Sciatic nerve (tissue), 2 donors: ENCODE data around the gene NCKIPSD. TPM values are rescaled to one million over a fixed set of nuclear protein-coding genes. Genes with fewer than 3 reads are reported as not detected.

Experiments
- ATAC-seq: fragments of 200-7000 bp; cut with Tn5 transposase; one replicate; pipeline ENCODE4 v1.9.1; 2020; ENCODE audit warnings: mild to moderate bottlenecking, moderate library complexity
- DNase-seq: peaks from one replicate; pipeline ENCODE4 v3.0.0-alpha.2; 2020; ENCODE audit warnings: low spot score
- intact Hi-C: fragments of 100-400 bp; cut with DNase I; formaldehyde crosslinking; loops from one replicate; pipeline ENCODE4 v1.14.2; 2022
- total RNA-seq: library from RNA; stranded (reverse); fragmentation: NEBNext Ultra II Directional; extraction: Animal tissue kit (Norgen Biotek cat#: 25700); gene quantifications from one replicate; pipeline ENCODE4 v1.2.1, GENCODE V29; 2021
- donor health status: DM: no; HTN: no; CAD: no.
- donor health status: DM: no; HTN: no; CAD: no.

The NCKIPSD gene
- total RNA-seq, 1 donor from 2014 or later: 29.3 TPM

DNA sequence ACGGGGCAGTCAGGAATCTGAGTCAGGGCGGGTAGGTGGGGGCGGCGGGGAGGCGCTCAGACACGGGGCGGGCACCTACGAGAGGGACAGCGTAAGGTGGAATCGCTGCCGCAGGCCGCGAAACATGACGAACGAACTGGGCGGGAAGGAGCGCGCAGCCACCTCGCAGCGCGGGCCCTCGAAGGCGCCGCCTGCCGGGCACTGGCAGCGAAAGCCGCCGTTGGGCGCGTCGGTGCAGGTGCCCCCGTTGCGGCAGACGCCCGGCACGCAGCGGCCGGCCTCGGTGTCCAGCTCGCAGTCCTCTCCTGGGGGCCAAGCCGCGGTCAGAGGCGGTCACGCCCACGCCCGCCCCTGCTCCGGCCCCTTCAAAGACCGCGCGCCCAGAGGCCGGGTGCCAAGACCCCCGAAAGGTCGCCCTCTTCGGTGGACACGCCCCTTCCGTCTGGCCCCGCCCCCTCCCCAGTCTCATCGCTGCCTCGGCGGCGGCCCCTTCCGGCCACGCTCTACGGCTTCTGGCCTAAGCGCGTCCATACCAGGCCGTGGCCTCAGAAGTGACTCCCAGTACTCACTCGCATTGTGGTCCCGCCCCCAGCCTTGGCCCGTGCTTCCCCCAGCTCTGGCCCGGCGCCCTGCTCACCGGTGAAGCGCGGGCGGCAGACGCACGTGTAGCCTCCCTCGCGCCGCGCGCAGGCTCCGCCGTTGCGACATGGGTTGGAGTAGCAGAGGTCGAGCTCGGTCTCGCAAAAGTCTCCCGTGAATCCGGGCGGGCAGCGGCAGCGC is 29.5 kb downstream of the NCKIPSD start:
- intact Hi-C loops: no loop called here
- peak; percentile 92 for DNase-seq
- peak; percentile 92 for ATAC-seq

DNA sequence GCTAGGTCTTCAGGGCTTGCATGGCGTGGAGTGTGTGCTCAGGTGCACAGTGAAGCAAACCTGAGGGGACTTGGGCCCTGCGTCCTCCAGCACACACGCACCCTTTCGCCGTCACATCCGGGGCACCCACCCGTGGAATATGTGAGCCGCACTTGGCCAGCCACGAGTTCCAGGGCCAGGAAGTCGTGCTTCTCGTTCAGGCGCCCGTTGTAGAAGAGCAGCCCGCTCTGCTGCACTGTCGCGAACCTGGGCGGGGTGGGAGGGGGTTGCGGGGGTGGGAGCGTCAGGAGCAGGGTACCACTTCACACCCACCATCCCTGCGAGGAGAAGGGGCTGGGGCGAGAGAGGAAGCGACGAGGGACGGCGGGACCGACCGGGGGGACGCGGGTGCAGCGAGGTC is 30.1 kb downstream of the NCKIPSD start:
- intact Hi-C loops: no loop called here
- DNase-seq (no peak), ATAC-seq (no peak)

DNA sequence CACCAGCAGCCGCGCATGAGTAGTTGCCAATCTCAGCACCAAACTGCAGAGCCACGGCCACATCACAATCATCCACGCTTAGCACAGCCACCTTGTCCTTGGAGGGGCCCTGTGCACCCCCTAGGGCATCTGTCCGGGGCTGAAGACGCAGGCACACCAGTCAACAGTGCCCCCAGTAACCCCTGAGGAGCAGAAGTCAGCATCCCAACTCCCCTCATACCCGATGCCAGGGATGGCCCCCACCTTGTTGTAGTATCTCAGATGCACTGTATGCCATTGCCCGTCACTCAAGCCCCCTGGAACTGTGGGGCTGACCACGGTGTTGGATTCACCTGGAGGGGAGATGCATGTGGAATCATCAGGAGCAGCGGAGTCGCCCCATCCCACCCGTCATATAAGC is 30.7 kb downstream of the NCKIPSD start:
- no peak for DNase-seq
- intact Hi-C loops: no loop called here
- no peak for ATAC-seq

DNA sequence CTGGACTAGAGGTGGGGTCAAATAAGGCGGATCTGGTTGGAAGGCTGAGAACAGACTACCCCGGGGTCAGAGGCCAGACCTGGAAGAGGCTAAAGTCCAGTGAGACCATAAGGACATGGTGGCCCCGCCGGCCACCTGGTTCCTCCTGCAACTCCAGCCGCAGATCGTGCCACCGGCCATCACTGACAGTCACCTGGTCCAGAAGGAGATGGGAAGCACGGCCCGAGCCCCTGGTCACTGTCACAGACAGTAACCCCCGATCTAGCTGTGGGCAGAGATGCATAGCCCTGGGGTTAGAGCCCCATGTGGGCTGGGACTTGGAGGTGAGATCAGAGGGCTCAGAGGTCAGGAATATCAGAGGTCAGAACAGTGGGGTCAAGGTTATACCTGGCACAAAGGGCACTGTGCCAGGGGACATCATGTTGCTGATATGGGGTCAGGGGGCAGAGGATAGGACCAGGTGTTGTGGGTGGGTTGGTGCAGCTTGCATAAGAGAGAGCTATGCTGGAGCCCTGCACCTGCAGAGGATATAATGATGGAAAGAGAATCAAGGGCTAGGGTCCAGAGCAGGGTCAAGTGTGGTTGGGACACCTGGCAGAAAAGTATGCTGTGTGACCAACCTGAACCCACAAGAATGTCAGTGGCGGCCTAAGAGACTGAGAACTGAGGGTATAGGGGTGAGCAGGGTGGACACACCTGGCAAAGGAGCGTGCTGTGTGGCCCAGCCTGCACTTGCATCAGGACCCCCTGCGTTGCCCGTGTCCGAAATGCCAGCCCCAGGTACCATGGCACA is 32.6 kb downstream of the NCKIPSD start:
- intact Hi-C loops: no loop called here
- ATAC-seq (no peak), DNase-seq (no peak)

DNA sequence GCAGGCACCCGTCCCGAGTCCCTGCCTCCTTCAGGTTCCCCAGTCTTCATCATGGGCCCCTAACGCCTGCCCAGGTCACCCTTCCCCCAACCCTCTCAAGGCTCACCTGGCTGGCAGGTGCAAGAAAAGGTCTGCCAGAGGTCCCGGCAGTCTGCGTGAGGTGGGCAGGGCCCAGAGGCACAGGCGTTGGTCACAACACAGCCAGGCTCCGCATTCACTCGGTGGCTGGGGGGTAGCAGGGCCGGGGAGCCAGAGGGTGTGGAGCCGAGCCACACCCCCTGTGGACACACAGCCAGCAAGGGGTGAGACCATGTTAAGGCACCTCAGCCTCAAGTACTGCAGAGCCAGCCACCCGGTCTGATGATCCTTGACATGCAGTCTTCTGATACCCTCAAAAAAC is 33.9 kb downstream of the NCKIPSD start:
- intact Hi-C loops: no loop called here

DNA sequence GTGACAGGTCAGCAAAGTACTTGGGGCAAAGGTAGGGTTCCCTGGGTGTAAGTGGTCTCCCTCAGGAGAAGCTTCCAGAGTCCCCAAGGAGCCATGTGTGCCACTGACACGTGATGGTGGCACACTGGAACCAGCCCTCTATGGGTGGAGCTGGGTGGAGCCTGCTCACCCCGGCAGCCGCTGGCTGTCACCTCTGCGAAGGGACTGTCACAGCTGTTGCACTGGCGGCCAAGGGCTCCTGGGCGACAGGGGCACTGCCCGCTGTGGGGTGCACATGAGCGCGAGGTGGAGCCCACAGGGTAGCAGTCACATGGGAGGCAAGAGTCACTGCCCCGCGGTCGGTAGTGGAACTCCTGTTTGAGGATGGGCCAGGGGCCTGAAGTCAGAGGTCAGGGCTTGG is 35.0 kb downstream of the NCKIPSD start:
- no peak for ATAC-seq
- intact Hi-C loops: no loop called here
- no peak for DNase-seq

More for the DNA sequence above, 33.9 kb downstream of the NCKIPSD start:
- no peak for ATAC-seq
- DNase-seq: no peak

DNA sequence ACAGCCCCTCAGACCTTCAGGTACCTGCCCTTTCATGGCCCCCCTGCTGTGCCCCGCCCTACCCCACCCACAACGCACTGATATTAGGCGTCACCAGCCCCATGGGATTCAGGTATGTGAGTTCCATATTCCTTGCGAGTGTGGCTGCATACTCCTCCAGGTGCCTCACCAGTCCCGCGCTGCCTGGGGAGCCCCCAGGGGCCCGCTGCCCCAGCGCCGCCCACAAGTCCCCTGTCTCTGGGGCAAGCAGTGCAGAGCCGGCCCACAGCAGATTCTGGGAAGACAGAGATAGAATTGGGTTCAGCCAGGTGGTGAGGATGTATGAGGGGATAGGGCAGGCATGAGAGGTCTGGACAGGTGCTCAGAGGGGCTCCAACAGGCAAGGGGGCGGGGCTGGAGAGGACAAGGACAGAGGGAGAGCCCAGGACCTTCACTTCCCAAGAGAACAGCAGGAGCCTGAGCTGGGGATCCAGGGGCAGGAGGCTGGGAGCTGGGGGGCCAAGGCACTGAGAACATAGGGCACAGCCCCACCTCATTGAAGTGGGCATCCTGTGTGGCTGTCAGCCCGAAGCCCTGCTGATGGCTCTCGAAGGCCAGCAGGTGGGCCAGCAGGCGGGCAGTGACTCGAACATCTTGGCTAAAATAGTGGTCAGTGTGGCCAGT is 37.4 kb downstream of the NCKIPSD start:
- intact Hi-C loops: no loop called here
- DNase-seq: no peak
- no peak for ATAC-seq

DNA sequence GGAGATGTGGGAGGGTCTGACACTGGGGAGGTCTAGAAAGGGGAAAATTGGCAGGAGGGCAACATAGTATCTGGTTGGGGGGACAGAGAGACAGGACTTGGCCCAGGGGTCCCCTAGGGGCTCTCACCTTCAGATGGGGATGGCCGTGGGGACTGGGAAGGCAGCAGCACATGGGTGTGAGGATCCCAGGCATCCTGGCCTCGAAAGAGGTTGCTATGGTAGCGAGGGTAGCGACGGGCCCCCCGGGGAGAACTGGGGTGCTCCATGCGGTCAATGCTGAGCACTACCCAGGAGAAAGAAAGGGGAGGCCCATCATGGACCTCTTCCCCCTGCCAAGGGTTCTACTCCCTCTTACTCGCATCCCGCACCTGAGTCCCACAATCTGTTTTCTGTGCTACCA is 38.0 kb downstream of the NCKIPSD start:
- intact Hi-C loops: no loop called here
- ATAC-seq: no peak
- DNase-seq: no peak

DNA sequence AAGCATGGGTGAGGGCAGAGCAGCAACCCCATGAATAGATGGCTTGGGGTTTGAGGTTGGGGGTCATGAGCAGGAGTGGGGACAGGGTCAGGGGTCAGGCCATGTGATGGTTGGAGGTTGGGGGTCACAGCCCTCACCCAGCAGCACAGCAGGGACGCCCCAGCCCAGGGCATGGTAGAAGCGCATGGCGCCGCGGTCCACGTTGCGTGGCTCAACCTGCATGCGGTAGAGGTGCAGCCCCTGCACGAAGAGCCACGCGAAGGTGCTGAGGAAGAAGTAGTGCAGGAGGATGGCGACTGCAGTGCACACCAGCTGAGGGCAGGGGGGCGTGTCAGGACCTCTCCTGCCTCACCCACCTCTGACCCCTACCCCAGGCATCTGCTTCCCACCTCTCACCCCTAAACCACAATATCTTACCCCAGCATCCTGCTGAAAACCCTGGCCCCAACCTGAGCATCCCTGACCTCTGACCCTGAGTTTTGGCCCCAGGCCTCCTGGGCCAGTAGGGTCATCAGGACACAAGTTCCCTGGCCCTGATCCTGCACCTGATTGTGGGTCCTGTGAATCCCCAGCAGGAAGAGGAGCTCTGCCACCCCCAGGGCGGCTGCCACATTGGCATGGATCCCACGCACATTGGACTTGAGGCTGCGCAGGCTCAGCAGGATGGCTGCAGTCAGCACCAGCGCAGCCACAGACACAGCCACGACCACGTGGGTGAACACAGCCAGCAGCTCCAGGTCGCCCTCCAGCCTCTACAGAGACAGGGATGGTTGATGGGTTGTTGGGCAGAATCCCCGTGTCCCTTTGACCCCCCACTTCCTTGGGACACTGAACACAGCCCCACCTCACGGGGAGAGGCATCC is 40.6 kb downstream of the NCKIPSD start:
- no peak for ATAC-seq
- intact Hi-C loops: no loop called here
- no peak for DNase-seq

DNA sequence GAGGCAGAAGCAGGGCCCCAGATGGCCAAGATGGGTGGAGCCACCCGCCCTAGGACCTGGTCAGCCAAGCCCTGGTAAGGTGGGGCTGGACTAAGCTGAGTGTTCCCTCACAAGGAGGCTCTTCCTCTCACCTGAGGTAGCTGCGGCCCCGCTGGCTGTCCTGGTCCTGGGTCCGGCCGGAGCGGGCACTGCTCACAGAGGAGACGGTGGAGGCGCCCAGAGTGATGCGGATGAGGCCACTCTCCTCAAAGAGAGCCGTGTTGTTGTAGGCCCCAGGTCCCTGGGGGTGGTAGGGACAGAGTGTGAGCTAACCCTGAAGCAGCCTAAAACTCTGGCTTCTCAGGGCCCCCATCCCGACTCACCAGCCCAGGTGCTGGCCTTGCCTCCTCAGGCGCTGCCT is 43.1 kb downstream of the NCKIPSD start:
- no peak for DNase-seq
- intact Hi-C loops: no loop called here

DNA sequence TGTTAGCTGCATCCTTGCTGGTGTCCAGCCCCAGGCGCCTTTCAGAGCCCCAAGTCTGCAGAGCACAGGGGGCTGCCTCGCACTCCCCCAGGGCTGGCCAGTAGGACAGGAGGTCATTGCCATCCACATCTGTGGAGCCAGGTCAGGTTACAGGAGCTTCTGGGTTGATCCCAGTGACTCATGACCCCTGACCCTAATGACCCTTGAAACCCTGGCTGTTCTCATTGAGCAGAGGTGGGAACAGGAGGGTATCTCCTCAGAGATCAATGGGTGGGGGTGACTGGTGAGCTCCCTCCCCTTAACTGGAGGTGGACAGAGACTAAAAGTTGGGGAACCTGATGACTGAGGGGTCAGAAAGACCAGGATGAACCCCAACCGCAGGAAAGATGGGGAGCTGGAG is 44.3 kb downstream of the NCKIPSD start:
- no peak for DNase-seq
- intact Hi-C loops: no loop called here
- ATAC-seq: no peak

More for the DNA sequence above, 43.1 kb downstream of the NCKIPSD start:
- no peak for ATAC-seq

DNA sequence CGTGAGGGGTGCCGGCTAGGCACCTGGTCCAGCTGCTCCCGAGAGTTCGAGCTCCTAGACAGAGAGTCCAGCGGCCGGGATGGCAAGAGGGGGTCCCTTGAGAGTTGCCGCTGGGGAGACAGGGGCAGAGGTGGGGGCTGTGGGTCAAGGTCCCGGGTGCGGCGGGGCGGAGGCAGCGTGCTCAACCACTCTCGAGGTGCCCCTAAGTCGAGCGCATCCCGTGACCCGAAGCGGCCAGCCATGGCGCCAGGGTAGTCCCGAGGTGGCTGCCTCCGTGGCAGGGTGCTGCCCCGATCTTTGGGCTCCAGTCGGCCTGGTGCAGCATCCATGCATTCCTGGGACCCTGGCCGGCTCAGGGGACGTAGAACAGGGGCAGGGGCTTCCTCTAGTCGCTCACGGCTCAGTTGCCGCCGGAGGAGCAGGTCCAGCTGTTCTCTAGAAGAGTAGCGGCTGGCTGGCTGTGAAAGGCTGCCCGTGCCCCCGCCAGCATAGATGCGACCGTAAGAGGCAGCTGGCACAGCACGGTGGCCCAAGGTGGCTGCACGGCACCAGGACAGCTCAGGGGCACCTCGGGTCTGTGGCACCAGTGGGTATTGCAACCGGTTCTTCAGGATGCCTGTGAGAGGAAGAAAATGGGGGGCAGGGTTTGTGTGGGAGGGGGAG is 45.6 kb downstream of the NCKIPSD start:
- DNase-seq: no peak
- intact Hi-C loops: no loop called here

DNA sequence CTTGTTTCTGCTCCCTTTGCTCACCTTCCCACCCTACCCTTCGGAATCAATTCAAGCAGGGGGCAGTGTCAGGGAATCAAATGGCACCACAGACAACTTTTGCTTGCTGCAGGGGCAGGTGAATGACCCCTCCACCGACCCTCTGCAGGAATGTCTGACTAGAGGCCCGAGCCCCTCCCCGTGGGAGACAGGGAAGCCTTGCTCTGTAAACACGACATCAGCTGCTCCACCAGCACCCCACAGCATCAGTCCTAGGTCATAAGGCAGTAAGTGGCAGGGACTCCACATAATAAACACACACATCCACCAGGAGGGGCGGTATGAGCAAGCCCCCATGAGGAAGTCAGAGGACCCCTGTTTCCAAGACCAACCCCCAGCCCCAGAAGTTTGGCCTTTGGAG is 48.4 kb downstream of the NCKIPSD start:
- intact Hi-C loops: no loop called here
- no peak for ATAC-seq
- DNase-seq: no peak

More for the DNA sequence above, 45.6 kb downstream of the NCKIPSD start:
- ATAC-seq: no peak

DNA sequence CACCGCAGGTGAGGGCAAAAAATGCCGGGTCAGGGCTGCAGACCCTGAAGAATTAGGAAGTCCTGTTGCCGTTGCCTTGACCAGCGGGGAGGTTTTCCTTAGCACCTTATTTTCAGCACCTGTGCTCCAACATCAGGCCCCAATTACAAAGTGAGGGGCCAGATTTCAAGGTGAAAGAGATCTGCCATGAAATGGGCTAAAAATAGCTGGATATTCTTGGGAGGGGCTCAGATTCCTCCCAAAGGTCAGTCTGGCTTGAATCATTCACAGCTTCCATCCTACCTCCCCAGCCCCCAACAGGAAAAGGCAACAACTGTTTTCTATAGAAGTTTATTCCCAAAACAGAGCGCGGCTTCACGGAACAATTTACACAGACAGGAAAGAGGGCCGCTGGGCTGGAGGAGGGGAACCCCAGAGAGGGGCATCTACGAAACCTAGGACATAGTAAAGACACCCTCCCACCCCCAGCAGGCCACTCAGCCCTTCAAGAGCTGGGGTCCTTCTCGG is 49.5 kb downstream of the NCKIPSD start:
- DNase-seq: no peak
- ATAC-seq: no peak
- intact Hi-C loops: no loop called here

DNA sequence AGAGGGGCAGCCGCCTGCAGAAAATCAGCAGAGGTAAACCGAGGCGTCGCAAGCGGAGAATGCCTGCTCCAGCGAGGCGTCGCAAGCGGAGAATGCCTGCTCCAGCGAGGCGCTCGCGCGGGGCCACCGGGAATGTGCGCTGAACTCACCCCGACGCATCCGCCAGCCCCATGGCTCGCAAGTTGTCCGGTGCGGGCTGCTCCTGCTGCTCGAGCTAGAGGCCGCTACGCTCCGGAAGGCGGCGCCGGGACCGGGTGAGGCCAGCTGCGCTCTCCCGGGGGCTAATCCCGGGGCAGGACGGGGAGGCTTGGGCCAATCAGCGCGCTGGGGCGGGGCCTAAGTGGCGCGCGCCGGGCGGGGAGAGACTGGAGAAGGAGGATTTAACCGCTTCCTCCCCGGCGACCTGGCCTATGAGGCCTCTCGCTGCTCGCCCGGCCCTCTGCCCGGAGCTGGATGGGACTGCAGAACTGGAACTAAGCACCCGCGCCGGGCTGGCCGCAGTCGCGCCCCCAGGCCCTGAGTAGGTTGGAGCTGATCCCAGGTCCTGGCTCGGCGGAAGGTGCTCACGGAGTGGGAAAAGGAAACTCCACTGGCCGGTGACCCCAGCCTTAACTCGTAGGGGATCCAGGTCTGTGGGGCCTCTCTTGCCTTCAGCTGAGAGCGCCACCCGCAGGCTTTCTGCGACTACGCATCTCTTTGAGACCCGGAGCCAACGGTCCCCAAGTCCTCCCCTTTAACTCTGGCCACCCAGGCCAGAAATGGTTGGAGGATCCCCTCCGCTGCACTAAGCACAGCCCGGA is 50.3 kb downstream of the NCKIPSD start, which contains the start of gene SLC26A6:
SLC26A6 (minus strand) TSS at position 240 of the 800 bp plus-strand sequence; CDS start at position 172, 68 bp downstream.
- ATAC-seq (peak; percentile 99), DNase-seq (peak; percentile 98)
- intact Hi-C loops: no loop called here

DNA sequence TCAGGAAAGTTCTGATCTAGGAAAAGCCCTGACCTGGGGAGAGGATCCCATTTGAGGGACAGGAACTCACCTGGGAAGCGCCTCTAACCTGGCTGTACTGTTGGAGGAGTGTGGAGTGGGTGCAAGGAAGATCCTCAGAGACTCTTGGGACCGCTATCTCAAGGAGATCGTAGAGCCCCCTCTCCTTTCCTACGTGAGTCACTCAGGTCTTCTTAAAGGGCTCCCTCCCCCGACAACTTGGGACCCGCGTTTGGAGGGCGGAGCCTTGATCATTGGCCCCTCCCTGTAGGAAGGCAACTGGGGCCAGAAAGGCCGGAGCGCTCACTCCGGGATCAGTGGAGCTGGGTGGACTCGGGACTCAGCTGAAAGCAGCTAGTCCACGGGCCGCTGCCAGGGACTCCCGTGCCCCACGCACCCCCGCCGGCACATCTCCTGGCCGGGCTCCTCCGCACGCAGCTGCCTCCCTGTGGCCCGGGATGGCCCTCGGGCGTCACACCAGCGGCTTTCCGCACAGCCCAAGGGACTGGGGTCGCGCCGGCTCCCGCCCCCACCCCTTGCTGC is 51.0 kb downstream of the NCKIPSD start:
- ATAC-seq: peak; percentile 45
- DNase-seq: peak; percentile 76
- intact Hi-C loops: no loop called here

DNA sequence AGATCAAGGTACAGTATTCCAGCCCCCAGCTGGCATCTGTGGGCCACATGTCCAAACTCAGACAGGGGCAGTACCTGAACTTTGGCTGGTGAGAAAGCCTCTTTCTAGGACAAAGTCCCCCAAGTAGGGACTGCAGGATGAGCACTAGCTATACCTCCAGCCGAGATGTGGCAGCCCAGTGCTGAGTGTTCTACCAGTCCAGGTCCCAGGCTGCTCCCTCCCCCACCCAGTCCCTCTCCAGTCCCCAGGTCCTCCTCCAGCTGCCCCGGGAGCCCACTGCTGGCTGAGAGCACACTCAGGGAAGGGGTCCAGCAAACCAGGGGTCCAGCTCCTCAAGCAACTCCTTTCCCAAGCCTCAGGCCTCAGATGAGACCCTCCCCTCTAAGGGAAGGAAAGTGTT is 52.0 kb downstream of the NCKIPSD start:
- intact Hi-C loops: no loop called here
- DNase-seq (no peak), ATAC-seq (no peak)
